ENCODE data around the gene PLIN4.

- TF ChIP-seq POLR2A (IDR thresholded peaks at IDR 0.05) (no peak), POLR2AphosphoS5 (IDR thresholded peaks at IDR 0.05) (no peak), CTCF (IDR thresholded peaks at IDR 0.05) (no peak)
Measured at GRCh38 chr19:4482721-4483364, 35.4 kb downstream of the PLIN4 start.

All from prostate gland (tissue), 2 donors.